GM21423 (cell line): ENCODE data around the gene FAM3B.
"Not testable (repeated sequence)": the region's sequence is repeated elsewhere in the genome, so short reads cannot be mapped to it uniquely, and the experiment has no call there.

Experiments used
- ATAC-seq: cut with Tn5 transposase; IDR thresholded peaks from one replicate; pipeline ENCODE4 v1.9.1; 2021; ENCODE audit warnings: mild to moderate bottlenecking, moderate library complexity; ENCODE audit not compliant: unreplicated experiment

FAM3B gene

DNA sequence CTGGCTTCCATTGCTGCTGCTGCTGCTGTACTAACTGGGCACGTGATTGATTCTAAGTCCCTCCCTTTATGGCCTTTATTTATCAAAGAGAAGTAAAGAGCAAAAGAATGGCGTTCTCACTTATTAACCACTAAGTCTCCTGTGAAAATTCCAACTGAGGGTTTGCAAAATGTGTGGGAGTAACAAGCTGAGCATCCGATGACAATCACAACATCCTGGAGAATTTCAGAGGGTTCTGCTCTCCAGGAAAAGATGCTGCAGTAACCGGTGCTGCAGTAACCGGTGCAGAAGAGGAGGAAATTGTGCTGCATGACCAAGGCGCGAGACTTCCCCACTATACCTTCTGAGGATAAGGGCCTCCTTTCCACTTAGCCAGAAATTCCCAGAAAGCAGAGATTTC lies 32.5 kb downstream of the FAM3B start:
- no peak for ATAC-seq

DNA sequence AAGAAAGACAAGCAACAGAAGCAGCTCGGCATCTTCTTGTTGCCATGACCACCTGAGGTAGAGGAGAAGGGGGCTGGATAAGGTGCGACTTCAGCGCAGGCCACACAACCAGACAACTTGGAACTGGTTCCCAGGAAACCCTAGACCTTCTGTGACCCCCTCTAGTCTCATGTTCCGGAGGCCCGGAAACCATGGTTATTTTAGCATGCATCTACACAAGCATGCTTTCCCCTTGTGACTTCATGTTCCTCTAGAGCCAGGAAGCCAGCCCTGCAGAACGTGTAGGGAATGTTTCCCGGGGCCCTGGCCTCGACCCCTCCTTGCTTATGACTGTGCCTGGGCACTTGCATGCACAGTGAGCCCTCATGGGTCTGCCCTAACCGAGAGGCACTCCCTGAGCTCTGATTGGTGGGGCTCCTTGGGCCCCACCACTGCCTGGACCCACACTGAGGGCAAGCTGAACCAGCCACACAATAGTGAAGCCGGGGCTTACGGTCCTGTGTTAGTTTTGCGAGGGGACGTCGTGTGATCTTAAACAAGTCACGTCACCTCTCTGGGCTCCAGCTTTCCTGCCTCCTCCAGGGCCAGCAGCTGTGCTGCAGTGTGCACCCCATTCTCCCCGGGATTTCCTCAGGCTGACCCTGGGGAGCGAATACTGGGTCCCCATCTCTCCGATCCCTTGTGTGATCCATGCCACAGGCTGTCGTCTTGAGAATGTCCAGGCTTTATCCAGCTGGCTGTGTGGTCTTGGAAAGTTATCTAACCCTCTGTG lies 33.2 kb downstream of the FAM3B start:
- no peak for ATAC-seq

GRCh38 chr21:41350436-41351155 lies 34.0 kb downstream of the FAM3B start:
- no peak for ATAC-seq

GRCh38 chr21:41357546-41357945 lies 40.9 kb downstream of the FAM3B start:
- no peak for ATAC-seq

- no peak for ATAC-seq
These were observed 41.9 kb downstream of the FAM3B start for GRCh38 chr21:41358193-41359166.

GRCh38 chr21:41359286-41359685 lies 42.7 kb downstream of the FAM3B start:
- no peak for ATAC-seq

- not testable (repeated sequence) for ATAC-seq
These were observed 43.1 kb downstream of the FAM3B start for GRCh38 chr21:41359754-41360071.

DNA sequence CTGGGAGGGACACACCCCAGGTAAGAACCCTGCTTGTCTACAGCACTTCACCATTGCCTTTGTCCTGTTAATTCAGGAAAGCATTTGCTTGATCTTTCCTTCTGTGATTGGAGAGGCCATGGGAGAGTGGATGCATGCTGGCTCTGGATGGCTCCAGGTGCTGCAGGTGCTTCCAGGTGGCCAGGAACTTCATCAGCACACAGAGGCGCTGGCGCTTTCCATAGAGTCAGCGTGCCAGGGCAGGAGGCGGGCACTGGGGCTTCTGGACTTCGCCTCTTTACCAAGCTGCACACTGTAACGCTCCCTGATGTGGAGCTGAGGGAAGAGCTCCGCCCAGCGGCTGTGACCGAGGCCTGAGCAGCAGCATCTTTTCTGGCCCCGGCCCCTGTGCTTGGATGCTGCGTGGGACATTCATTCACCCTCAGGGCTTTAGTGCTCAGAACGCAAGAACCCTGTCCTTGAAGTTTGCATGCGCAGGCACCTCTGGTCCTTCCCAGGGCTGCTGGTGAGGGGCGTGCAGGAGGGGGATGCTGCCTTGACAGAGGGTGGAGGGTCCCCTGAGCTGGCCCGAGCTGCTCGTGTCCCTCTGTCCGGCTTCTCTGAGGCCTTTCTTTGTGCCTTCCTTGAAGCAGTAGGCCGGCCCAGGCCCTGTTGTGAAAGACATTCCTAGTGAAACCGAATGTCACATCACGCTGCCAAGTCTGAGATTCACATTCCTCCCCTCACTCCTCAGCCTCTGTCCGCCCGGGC lies 43.6 kb downstream of the FAM3B start:
- no peak for ATAC-seq

DNA sequence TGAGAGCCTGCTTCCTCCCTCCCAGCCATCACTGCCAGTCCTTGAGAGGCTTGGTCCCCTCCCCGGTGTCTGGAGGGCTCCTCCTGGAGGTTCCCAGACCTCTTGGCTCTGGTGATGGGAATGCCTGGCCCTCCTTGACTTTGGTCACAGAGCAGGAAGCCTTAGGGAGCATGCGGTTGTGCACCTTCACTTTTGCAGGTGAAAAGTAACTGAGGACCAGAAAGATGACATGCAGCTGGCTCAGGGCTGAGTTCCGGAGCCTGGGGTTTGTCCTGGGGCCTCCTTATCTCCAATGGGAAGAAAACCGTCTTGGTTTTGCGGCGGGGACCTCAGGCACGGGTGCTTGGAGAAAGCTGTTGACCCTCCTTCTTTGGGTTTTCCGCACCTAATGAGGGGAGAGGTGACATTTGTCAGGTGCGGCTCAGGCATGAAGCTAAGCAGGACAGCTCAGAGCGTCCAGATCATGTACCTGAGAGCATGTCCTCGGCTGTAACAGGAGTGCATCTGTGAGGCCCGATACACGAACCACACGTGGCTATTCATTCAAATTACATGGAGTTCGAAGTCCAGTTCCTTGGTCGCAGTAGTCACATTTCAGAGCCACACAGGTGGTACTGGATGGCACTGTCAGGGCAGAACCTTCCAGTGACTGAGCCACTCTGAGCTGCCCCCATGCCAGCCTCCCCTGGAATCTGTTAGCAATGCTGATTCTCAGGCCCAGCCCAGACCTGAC lies 44.6 kb downstream of the FAM3B start:
- no peak for ATAC-seq

DNA sequence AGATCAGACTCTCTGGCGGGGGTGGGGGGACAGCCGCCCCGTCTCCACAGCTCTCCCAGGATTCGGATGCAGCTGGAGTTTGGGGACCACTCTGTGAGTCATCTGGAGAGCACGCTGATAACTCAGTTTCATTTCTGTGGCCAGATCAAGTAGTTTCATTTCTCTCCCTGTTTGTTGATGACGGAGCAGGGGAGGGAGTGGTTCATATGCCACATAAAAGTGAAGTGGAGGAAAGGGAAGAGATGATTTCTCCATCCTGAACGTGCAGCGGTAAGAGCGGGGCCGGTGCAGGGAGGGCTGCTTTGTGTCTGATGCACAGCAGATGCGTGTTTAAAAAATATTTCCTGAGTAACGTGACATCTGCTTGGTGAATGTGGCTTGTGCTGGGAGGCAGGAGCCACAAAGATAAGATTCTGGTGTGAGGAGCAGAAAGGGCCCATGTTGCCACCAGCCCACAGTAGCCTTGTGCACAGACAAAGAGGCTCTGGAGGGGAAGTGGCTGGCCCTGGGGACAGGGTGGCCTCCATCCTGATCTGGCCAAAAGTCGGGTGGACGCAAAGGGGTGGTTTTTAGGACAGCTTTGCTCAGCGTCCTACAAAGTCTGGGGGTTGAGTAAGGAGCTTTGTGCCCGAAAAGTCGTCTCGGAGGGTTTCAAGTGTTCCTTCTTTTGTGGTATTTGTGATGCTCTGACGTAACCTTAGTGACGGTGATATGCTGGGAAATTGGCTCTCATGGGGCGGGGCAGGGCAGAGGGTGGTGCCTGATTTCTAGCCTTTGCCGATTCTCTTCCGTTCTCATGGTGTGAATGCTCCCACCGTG lies 45.4 kb downstream of the FAM3B start, which contains the start of gene MX2:
TSS of gene MX2 (plus strand) at position 242 of the 819 bp plus-strand sequence. CDS start 14,880 bp downstream, outside the sequence.
- ATAC-seq, result peak; percentile 55

DNA sequence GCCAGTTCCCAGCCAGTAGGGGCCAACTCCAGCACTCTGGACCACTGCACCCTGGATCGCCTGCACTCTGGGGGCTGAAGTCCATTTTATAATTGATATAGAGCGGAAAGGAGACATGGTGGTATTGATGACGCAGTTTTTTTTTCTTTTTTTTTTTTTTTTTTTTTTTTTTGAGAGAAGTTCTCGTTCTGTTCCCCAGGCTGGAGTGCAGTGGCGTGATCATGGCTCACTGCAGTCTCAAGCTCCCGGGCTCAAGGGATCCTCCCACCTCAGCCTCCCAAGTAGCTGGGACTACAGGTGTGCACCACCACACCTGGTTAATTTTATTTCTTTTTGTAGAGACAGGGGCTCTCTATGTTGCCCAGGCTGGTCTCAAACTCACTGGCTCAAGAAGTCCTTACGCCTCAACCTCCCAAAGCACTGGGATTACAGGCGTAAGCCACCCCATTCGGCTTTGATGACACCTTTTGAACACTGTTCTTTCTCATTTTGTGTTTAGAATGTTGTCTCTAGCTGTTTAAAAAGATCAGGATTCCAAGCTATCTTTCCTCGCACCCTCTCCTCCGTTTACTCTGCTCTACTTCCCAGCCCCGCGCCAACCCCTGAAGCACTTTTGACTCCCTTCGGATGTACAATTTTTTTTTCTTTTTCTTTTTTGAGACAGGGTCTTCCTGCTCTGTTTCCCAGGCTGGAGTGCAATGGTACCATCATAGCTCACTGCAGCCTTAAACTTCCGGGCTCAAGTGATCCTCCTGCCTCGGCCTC lies 46.2 kb downstream of the FAM3B start:
- no peak for ATAC-seq

DNA sequence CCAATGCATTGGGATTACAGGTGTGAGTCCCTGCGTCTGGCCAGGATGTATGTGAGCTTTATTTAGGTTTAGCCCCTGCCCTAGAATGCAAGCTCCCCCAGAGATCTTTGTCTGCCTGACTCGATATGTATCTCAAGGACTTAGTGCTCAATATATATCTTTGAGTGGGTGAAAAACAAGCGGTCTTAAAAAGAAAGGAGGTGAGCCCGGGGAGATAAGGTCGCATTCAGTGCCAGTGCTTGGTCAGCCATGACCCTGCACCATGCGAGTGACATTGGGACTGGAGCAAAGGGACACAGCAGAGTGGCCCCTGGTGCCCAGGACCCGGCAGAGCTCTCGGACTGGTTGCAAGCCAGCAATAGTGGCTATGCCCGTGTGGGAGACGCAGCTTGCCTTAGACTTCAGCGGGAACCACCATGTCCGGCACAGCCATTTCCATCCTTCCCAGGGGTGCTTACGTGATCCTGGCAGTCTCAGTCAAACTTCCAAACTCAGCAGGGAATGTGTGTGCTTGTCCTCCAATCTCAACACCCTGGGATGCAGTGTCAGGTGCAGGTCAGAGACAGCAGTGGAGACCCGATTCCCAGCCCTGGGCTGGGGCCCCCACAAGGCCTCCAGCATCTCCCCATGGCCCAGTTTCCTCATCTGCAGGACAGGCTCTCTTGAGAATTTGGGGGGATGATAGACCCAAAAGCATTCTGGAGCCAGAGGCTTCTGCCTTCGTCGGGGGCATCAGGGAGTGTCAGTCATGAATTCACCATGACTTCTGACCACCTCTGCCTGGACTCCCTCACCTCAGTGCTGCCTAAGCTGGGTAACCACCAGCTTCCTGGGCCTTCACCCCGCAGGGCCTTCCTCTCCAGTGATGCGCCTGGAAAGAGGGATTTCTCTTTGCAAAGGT lies 47.0 kb downstream of the FAM3B start:
- no peak for ATAC-seq

DNA sequence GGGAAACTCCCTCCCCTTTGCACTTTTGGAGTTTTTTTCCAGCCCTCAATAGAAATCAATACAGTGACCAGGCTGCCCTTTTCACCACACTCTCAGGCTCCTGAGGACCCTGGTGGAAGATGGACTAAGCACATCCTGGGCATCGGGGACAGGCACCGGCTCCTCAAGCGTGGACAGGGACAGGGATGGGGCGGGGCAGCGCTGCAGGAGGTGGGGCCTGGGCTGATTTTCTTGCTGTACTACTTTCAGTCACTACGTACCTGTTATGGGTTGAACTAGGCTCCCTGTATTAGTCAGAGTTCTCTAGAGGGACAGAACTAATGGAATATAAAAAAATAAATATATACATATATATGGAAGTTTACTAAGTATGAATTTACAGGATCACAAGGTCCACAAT lies 47.7 kb downstream of the FAM3B start:
- no peak for ATAC-seq

- ATAC-seq, result no peak
These were observed 48.9 kb downstream of the FAM3B start for GRCh38 chr21:41365377-41366107.

GRCh38 chr21:41366522-41367151 lies 50.0 kb downstream of the FAM3B start:
- no peak for ATAC-seq

DNA sequence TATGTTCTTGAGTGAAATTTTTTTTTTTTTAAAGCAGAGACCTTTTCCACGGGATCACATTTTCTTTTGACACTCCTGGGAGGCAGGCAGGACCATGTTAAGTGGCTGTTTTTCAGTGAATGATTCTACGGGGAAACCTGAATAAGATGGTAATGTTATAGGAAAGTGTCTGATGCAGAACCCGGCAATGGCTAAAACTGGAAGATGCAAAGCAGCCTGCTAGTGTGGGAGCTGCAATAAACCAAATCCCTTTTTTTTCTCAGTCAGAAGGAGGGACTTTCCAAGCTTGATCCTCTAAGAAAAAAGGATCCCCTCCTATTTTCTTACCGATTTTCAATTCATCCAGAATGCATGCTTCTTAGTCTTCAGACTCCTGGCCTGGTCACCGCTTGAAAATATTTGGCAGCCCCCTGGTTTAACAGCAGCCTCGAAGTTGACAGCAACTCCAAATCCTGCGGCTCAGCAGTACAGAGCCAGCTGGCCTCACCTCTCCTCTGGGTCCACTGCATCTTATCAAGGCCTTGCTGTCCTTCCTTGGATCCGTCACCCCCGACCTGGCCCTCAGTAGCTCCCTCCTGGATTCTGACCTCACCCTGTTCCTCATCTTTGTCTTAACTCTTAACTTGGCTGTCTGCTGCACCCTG lies 50.8 kb downstream of the FAM3B start:
- ATAC-seq, result peak; percentile 2
